IPS-15b (cell line): ENCODE data around the gene DGKB.

Experiments used
- H3K27me3 ChIP-seq: one replicate; pipeline ENCODE4 v1.6.1; 2013; ENCODE audit warnings: low read length; ENCODE audit not compliant: control insufficient read depth, insufficient read depth
- H3K36me3 ChIP-seq: one replicate; pipeline ENCODE4 v1.6.1; 2013; ENCODE audit warnings: low read length; ENCODE audit not compliant: control insufficient read depth, insufficient read depth
- H3K4me1 ChIP-seq: one replicate; pipeline ENCODE4 v1.6.1; 2013; ENCODE audit warnings: mild to moderate bottlenecking, low read length; ENCODE audit not compliant: control insufficient read depth, insufficient read depth
- H3K4me3 ChIP-seq: one replicate; pipeline ENCODE4 v1.5.1; 2013; ENCODE audit warnings: low read depth, low read length
- H3K9ac ChIP-seq: one replicate; pipeline ENCODE4 v1.6.1; 2013; ENCODE audit warnings: low read depth, mild to moderate bottlenecking, low read length
- H3K9me3 ChIP-seq: one replicate; pipeline ENCODE4 v1.6.1; 2013; ENCODE audit warnings: mild to moderate bottlenecking, low read length; ENCODE audit not compliant: control insufficient read depth, insufficient read depth

Gene DGKB

DNA sequence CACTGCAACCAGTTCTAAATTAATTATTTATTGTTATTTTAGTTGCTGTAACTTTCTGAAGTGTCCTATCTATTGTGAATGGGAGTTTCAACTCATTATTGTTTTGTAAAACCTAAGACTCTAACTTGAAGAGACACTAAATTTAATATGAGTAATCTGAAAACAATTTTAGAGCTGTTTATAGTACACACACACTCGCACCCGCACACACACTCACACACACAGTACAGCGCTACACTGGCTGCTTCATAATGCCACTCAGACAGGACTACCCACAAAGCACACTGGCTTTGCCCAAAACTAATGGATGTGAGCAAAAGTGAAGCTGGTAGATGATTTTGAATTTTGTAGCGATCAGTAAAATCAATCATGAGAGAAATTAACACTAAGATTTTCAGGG, 674.2 kb downstream of the DGKB start:
- Histone ChIP-seq H3K4me1 (no peaks in the 10 kb centered on the region), H3K9ac (no peak overlapping the region), H3K27me3 (no peaks in the 10 kb centered on the region), H3K4me3 (no peak overlapping the region), H3K9me3 (no peaks in the 10 kb centered on the region), H3K36me3 (no peaks in the 10 kb centered on the region)

DNA sequence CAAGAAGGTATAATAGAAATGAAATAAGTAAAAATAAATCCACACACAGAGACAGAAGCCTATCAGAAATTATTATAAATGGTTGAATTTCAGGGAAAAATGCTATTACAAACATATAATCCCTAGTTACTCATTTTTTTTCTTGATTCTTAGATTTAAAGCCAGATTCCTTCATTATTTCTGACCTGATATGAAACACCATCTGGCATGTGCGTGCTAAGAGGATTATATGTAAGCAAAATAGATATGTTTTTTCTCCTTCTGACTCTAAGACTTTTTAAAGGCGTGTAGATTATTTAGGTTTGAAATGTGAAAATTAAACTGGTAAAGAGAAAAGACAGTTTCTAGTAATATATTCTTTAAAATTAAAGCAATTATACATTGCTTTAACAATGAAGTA, 676.4 kb downstream of the DGKB start:
- Histone ChIP-seq H3K9me3 (no peaks in the 10 kb centered on the region), H3K36me3 (no peaks in the 10 kb centered on the region), H3K9ac (no peak overlapping the region), H3K4me1 (no peaks in the 10 kb centered on the region), H3K4me3 (no peak overlapping the region), H3K27me3 (no peaks in the 10 kb centered on the region)

DNA sequence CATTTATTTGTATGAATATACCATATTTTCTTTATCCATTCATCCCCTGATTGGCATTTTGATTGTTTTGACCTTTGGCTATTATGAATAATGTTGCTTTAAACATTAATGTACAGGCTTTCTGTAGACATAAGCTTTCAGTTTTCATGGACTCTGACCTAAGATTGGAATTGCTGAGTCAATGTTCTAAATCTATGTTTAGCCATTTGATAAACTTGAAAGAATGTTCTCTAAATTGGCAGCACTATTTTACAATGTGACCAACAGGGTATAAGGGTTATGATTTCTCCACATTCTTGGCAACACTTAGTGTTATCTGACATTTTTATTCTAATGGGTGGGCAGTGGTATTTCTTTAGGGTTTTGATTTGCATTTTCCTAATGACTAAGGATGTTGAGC, 683.4 kb downstream of the DGKB start:
- Histone ChIP-seq H3K27me3 (no peaks in the 10 kb centered on the region), H3K4me3 (no peak overlapping the region), H3K36me3 (no peaks in the 10 kb centered on the region), H3K9ac (no peak overlapping the region), H3K4me1 (no peaks in the 10 kb centered on the region), H3K9me3 (no peaks in the 10 kb centered on the region)

DNA sequence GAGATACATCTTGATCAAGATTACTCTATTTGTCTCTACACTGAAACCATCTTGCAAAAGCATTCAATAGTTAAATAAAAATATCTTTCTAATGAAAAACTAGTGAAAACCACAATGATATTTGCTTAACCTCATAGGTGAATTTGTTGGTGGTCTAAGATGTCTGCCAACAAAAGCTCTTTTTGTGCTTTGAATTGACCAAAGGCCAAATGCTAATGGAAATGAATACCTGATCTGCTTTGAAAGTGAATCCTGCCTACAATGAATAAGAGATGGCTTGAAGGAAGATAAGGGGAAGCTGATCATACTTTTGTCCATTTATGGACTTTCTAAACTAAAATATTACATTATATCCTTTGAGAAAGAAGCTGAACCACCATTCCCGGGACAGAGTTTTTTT, 684.2 kb downstream of the DGKB start:
- Histone ChIP-seq H3K9ac (no peak overlapping the region), H3K9me3 (no peaks in the 10 kb centered on the region), H3K4me1 (no peaks in the 10 kb centered on the region), H3K4me3 (no peak overlapping the region), H3K27me3 (no peaks in the 10 kb centered on the region), H3K36me3 (no peaks in the 10 kb centered on the region)

DNA sequence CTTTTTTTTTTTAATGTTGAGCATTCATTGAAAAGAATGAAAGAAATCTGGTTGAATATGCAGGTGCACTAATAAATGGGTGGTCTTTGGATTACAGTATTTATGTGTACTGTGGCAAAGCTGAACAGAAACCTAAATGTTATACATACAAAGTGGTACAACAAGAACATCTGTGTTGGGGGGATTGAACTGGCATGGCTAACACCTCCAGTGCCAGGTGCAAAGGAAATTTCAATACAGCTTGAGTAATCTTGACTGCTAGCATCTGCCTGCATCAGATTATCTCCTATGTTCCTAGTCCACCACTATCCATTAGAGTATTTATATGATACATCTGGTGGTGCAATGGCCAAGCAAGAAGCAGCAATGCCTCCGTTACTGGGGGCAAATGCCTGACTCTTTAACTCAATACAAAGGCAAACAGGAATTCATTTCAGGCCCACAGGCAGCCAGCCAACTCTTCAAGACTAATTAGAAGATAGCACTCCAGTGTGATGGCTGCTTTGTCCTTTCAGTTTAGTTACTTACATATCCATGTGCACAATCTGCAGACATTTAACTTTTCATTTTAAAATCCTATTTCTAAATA, 692.6 kb downstream of the DGKB start:
- Histone ChIP-seq H3K4me1 (no peaks in the 10 kb centered on the region), H3K36me3 (no peaks in the 10 kb centered on the region), H3K9ac (no peak overlapping the region), H3K27me3 (no peaks in the 10 kb centered on the region), H3K9me3 (no peaks in the 10 kb centered on the region), H3K4me3 (no peak overlapping the region)

DNA sequence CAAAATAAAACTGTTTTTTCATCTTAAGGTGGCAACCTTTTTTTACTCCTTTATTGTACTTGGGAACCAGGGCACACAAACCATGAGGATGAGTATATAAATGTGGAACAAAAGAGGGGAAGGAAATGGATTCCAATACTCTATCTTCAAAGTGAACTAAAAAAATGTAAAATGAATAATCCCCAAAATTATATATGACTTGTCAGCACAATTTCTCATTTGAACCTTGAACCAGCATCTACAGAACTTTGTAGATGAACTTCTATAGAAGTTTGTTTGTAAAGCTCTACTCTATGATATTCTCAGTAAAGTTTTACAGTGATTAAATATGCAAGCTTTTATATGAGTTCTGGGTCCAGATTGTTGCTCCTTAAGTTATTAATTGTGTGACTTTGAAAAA, 694.8 kb downstream of the DGKB start:
- Histone ChIP-seq H3K9me3 (no peaks in the 10 kb centered on the region), H3K36me3 (no peaks in the 10 kb centered on the region), H3K27me3 (no peaks in the 10 kb centered on the region), H3K4me1 (no peaks in the 10 kb centered on the region), H3K9ac (no peak overlapping the region), H3K4me3 (no peak overlapping the region)

DNA sequence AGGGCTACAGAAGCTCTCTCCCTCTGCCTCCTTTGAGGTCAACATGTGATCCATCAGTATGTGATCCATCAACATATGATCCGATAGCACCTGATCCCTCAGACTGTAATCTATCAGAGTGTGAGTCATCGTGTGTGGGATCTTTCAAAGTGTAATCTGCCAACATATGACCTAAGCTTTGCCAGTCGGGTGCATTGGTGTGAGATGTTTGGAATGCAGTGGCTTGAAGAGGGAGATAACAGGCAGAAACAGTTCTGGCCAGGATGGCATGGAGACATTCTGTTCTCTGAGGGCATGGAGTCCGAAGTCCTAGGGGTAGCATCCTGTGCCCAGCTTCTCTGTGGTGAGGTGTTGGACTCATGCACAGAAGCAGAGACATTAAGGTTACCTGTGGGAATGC, 695.4 kb downstream of the DGKB start:
- H3K36me3 ChIP-seq = no peaks in the 10 kb centered on the region
- no peak overlapping the region for H3K4me3 ChIP-seq
- no peaks in the 10 kb centered on the region for H3K27me3 ChIP-seq
- H3K9me3 ChIP-seq = no peaks in the 10 kb centered on the region
- no peak overlapping the region for H3K9ac ChIP-seq
- no peaks in the 10 kb centered on the region for H3K4me1 ChIP-seq

DNA sequence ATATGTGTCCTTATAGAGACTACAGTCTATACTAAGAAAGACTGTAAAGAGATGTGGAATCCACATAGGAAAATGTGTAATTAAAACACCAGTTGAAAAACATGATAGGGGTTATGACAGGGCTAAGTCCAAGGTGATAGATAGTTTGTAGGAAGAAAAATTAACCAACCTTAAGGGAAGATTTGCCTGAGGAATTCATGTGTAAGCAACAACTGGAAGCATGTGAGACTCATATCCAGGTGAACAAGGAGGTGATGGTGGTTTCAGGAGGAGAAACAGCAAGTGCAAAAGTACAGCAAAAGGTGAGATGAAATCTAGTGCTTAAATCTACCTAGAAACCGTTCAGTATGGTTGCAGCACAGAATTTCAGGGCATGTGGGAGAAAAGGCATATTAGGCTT, 696.4 kb downstream of the DGKB start:
- Histone ChIP-seq H3K4me1 (no peaks in the 10 kb centered on the region), H3K36me3 (no peaks in the 10 kb centered on the region), H3K27me3 (no peaks in the 10 kb centered on the region), H3K9ac (no peak overlapping the region), H3K4me3 (no peak overlapping the region), H3K9me3 (no peaks in the 10 kb centered on the region)

DNA sequence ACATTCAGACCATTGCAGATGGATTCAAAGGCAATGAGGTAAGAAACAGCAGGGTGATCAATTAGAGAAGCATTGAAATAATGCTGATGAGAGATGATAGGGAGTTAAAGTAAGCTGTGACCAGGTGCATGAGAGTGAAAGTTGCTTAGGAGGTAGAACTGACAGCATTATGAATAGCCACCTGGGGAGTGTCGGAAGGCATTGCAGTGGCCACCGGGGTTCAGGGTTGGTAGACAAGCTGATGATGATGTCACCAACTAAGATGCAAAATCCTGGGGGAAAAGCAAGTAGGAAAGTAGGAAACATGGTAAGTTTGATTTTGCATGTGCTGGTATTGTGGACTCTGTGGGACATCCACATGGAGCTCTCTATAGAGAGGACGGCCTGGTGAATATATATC, 701.2 kb downstream of the DGKB start:
- Histone ChIP-seq H3K27me3 (no peaks in the 10 kb centered on the region), H3K9ac (no peak overlapping the region), H3K36me3 (no peaks in the 10 kb centered on the region), H3K4me3 (no peak overlapping the region), H3K9me3 (no peaks in the 10 kb centered on the region), H3K4me1 (no peaks in the 10 kb centered on the region)

DNA sequence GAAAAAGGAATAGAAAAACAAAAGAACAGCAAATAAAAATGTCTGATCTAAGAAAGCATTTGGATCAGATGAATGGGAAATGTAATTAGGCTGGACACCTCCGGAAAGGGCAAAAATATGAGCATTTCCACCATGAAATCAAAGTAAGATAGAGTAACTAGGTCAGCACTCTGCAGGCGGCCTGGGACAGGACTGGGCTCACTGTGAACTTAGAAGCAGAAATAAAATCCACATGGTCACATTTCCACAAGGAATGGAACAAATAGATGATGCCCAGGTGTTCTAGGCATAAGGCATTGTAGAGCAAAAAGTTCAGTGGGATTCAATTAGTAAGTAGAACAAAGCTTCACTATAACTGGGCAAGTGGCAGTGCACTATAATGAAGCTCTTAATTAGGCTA, 703.2 kb downstream of the DGKB start:
- Histone ChIP-seq H3K36me3 (no peaks in the 10 kb centered on the region), H3K9me3 (no peaks in the 10 kb centered on the region), H3K27me3 (no peaks in the 10 kb centered on the region), H3K9ac (no peak overlapping the region), H3K4me1 (no peaks in the 10 kb centered on the region), H3K4me3 (no peak overlapping the region)

DNA sequence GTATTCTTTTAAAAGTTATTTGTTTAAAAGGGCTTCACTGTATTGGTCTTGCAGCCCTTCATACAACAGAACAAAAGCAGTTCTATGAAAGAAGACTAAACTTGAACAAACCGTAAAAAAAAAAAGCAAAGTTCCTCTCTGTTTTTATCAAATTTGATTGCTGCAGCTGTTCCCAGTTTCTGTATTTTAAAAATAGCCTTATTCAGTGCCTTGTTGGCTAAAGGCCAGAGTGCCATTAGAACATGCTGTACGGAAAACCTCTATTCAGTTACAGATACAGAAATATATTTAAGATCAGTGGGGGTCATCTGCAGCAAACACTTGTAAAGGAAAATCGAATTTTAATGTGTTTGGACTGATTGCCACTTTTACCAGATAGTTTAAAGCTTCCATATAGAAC, 705.3 kb downstream of the DGKB start:
- no peaks in the 10 kb centered on the region for H3K4me1 ChIP-seq
- H3K9ac ChIP-seq = no peak overlapping the region
- no peaks in the 10 kb centered on the region for H3K27me3 ChIP-seq
- no peaks in the 10 kb centered on the region for H3K36me3 ChIP-seq
- H3K4me3 ChIP-seq = no peak overlapping the region
- H3K9me3 ChIP-seq = no peaks in the 10 kb centered on the region

DNA sequence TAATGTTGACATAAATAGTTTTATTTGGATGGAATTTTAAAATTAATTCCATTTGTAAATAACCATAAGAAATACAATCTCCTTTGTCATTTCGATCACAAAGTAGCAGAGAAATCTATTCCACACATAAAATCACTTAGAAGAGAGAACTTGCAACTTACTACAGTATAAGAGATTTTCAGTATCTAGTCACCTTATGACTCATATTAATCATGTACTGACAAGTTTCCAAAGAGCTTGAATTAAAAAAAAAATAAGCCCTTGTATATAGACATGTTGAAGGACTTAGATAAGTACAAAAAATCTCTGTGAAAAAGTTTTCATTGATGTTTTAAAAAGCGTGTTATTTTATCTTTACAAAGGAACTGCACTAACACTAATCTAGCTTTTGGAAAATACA, 706.0 kb downstream of the DGKB start:
- Histone ChIP-seq H3K4me3 (no peak overlapping the region), H3K36me3 (no peaks in the 10 kb centered on the region), H3K27me3 (no peaks in the 10 kb centered on the region), H3K9ac (no peak overlapping the region), H3K9me3 (no peaks in the 10 kb centered on the region), H3K4me1 (no peaks in the 10 kb centered on the region)

DNA sequence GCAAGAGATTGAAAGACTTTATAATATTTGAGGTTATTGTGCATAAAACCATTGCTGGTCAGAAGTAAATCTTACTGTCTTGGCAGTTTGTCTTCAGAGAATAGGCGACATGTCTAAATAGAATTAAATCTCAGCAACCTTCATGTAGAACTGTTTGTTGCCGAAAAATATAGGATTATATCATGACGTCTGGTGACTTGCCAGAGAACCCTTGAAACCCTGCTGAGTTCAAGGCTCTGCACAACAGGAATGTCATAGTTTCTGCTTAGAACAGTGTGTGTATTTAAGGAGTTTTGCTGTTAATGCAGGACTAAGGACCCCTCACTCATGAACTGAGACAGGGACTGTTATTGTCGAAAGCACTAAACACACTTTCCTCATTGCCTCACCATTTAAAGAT, 706.7 kb downstream of the DGKB start:
- Histone ChIP-seq H3K4me3 (no peak overlapping the region), H3K9me3 (no peaks in the 10 kb centered on the region), H3K27me3 (no peaks in the 10 kb centered on the region), H3K36me3 (no peaks in the 10 kb centered on the region), H3K4me1 (no peaks in the 10 kb centered on the region), H3K9ac (no peak overlapping the region)
